Suprapubic skin (tissue), 3 donors: ENCODE results near the gene PPP2R3A.

ENCODE experiments used
- EP300 ChIP-seq: sonication (generic); formaldehyde crosslinking; IDR thresholded peaks from one replicate; pipeline ENCODE4 v1.6.1; 2017; ENCODE audit warnings: antibody characterized with exemption
- TF ChIP-seq, protein P1 (sequence below), 2 donors: fragments of 200-600 bp in 1 of 2; fragments of 450-650 bp in 1 of 2; sonication (generic) in 1 of 2; IDR thresholded peaks; one replicate each; pipeline ENCODE4 v1.5.1; 2016 to 2019; ENCODE audit warnings: antibody characterized with exemption in 2 of 2, mild to moderate bottlenecking in 1 of 2, moderate library complexity in 1 of 2

DNA sequence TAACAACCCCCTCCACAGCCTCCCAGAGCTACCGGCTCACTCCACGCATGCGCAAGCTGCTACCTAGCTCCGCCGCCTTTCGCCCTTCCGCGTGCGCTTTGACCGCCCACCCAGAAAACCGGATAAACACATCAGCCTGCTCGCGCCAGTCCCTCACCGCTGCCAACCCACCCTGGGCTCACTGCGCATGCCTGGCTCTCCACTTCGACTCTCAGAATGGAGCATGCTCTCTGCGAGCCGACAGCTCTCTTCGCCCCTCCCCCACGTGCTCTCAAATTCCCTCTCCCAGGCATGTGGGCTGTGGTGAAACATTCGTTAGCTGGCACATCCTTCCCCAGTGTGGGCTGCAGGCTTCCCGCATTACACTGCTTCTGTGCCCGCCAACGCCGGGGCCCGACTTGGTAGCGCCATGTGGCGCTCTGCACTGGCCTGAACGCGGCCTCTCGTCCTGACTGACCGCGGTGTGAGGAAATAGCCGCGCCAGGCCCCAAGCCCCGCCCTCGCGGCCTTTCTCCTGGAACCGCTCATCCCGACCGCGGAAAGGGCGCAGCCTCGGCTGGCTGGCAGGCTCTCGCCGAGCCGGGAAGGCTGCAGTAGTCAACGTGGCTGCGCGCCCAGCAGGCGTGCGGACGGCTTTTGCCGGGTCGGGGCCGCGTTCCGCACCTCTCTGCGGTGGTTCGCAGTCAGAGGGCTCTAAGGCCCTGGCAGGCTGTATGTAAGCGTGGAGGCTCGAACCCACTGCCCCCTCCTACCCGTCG is 231.1 kb downstream of the PPP2R3A start:
- no peak for TF ChIP-seq EP300
- TF ChIP-seq, protein P1, sequence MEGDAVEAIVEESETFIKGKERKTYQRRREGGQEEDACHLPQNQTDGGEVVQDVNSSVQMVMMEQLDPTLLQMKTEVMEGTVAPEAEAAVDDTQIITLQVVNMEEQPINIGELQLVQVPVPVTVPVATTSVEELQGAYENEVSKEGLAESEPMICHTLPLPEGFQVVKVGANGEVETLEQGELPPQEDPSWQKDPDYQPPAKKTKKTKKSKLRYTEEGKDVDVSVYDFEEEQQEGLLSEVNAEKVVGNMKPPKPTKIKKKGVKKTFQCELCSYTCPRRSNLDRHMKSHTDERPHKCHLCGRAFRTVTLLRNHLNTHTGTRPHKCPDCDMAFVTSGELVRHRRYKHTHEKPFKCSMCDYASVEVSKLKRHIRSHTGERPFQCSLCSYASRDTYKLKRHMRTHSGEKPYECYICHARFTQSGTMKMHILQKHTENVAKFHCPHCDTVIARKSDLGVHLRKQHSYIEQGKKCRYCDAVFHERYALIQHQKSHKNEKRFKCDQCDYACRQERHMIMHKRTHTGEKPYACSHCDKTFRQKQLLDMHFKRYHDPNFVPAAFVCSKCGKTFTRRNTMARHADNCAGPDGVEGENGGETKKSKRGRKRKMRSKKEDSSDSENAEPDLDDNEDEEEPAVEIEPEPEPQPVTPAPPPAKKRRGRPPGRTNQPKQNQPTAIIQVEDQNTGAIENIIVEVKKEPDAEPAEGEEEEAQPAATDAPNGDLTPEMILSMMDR (IDR thresholded peaks at IDR 0.05), result no peak
